Stimulated activated CD4-positive, alpha-beta T cell treated with anti-CD3 and anti-CD28 coated beads, Interleukin-4, amount 100 ng/mL, for 24 hours (primary cell): ENCODE results near the gene FBXL22.
A peak's percentile ranks its signal among the peaks of the same experiment; 100 is the strongest.

Source experiments
- DNase-seq: peaks from one replicate; pipeline ENCODE4 v3.0.0-alpha.2; 2020

Gene FBXL22, protein sequence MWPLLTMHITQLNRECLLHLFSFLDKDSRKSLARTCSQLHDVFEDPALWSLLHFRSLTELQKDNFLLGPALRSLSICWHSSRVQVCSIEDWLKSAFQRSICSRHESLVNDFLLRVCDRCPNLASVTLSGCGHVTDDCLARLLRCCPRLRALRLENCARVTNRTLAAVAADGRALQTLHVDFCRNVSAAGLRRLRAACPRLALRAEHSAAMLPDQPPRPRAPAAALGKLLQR

DNA sequence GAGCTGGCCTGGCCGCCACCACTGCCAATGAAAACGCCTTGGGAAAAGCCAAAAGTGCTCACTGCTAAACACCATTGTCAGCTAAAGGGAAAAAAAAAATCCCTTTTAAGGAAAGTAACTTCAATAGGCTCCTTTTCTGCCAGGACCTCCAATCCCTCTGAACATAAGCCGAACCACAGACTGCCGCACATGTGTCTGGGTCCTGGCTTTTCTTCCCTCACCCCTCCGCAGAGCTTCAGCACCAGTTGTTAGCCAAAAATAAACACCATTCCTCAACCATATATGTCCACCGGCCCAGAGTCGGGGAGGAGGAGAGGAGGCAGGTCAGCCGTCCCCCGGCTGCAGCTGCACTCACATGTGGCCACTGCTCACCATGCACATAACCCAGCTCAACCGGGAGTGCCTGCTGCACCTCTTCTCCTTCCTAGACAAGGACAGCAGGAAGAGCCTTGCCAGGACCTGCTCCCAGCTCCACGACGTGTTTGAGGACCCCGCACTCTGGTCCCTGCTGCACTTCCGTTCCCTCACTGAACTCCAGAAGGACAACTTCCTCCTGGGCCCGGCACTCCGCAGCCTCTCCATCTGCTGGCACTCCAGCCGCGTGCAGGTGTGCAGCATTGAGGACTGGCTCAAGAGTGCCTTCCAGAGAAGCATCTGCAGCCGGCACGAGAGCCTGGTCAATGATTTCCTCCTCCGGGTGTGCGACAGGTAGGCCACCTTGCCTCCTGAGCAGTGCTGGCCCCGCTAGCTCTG is at the start of gene FBXL22:
Gene FBXL22 (plus strand): TSS at position 350 of the 753 bp plus-strand sequence. CDS start 6 bp downstream, at position 356.
- DNase-seq = no peak

DNA sequence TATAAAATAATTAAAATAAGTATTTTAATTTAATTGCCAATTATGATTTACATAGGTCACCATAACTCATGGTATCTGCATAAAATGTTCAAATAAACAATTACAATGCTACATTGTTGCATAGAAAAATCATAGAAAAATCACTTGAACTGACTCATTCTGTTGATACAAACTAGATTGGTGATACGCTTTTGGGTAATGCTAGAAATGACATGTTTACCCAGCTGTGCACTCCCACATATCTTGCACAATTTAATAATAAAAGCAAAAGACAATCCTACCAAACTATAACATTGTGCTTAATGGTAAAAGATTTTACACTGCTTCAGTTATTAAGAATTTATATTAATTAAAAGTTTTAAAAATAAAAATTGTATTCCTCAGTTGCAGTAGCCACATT is 45.8 kb upstream of the FBXL22 start:
- DNase-seq = no peak

DNA sequence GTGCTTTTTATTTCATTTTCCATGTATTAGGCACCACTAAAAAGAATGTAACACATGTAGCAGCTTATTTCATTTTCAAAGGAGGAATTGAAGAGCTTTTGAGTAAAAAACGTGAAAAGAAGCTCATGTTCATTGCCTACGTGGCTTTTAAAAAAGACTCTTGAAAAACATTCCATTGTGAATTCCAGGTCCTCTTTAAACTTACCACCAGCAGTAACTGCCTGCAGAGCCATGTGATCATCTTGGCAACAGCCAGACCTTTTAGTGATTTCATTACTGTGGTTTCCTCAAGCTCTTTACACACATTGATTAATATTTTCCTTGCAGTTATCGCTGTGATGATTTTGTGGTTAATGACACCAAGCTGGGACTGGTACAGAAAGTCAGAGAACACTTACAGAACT is 43.8 kb upstream of the FBXL22 start:
- peak; percentile 26 for DNase-seq

DNA sequence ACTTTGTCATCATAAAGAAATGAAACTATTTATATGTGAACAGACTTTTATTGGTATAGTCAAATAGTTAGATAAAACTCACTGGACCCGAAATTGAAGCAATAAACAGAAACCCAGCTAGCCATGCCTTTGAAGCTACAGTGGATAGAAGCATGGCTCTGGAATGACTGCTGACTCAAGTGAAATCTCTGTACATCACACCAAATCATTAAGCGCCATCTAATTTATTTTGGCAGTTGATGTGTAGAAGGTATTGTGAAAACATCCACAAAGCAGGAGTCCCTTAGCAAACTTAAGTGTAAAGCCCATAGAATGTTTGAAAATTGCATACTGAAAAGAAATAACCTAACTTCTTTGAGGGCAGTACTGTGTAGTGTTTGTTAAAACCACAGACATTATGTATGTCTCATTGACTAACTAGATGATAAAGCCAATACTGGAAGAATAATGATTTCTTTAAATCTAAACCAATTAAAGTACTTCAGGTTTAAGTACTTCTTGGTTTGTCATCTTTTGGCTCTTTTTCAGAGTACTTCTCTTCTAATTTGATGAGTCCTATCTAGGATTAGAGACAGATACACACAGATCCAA is 42.8 kb upstream of the FBXL22 start:
- no peak for DNase-seq

DNA sequence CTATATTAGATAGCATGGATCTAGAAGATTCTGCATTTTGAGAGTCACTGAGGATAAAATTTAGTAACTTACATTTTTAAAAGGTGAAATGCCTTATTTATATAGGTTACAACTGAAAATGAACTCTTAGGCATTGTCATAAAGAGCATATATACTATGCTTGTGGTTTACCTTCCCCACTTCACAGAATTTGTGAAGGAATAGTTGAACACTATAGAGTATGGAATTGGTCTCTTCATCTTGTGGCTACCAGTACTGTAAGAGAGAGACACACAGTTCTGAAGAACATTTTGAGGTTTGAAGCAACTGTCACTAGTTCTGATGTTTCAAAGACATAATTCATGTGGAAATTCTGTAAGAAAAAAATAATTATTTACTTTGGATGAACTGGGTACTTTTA is 41.7 kb upstream of the FBXL22 start:
- no peak for DNase-seq

DNA sequence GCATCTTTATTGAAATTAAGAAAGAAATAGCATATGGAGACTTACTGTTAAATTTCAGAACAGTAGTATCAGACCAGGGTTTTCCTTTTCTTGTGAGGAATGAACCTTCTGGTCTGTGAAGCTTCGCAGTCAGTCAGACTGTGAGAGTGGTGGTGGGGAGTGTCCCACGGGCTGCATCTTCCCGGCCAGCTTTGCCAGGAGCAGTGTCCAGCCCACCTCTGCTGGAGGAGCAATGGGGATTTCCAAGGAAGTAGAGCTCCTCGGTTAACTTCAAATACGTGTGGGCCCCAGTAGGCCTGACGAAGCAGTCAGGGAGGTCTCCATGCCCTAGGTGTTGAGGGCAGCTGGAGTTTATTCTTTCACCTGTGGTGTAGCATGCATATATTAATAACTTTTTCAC is 40.9 kb upstream of the FBXL22 start:
- DNase-seq = no peak

DNA sequence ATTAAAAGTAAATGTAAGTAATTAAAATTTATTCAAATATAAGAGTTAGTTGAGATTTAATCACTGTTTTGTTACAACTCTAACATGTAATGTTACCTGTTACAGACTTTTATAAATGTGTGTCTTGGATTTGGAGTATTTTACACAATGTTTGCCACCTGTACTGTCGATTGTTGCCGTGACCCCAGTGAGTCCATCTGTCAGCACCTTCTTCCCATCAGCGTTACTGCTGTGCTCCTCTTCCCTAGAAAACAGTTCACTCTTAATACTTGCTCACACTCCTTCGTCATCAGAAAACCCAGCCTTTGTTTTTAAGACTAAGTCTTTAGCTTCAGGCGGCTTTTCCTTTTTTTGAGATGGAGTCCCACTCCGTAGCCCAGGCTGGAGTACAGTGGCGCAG is 40.5 kb upstream of the FBXL22 start:
- no peak for DNase-seq

DNA sequence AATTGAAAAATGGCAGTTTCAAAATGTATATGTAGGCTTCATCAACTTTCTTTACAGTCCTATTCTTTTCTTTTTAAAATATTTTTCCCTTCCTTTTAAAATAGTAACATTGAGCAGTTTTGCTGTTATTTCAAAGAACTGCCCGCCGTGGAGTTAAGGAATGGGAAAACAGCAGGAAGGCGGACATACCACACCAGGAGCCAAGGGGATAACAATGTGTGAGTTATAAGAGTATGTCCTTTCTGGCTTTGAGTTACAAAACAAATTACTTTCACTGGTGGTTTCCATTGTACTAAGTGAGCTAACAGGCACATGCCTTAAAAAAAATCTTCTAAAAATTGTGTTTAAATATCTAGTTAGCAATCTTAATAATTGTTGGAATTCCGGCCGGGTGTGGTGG is 37.4 kb upstream of the FBXL22 start:
- no peak for DNase-seq

DNA sequence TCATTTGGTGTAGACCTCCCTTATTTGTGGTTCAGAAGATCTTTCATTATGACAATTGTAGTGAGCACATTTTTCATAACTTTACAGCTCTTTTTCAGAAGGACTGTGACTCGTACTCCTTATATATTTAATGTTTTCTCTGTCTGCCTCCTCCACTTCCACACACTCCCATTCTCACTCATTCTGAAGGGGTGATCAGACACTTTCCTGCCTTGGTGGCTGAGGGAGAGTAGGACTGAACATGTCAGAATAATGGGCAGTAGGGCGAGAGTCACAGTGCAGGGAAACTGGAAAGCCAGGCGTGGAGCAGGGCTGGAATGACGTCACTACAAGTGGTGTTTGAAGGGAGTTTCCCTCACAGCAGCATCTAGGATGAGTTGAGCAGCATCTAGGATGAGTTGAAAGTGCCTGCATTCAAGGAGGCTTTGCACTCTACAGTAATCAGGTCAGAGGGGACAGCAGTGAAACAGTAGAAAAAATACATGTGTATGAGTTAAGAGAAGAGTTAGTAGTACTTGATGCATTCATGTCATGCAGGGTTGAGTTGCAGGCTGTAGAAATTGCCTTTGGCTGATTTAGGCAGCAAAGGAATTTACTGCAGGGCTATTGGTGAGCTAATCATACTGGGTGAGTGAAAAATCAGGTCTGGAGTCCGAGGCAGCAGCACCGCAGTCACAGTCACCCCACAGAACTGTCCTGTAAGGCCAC is 36.3 kb upstream of the FBXL22 start:
- peak; percentile 79 for DNase-seq

DNA sequence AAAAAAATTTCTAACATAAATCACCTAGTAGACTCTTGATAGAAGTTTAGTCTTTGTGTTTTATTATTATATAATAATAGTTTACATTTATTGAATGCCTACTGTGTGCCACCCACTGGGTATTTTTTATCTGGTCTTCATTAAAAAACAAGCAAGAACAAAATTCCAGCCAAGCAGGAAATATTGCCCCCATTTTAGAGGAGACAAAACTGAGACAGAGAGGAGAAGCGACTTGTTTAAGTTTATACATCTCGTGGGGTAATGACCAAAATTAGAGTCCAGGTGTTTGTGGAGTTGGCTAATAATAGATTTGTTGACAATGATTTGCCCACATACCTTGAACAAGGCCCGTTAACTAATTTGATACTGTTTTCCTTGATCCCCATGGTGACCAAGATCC is 33.1 kb upstream of the FBXL22 start:
- DNase-seq = no peak

DNA sequence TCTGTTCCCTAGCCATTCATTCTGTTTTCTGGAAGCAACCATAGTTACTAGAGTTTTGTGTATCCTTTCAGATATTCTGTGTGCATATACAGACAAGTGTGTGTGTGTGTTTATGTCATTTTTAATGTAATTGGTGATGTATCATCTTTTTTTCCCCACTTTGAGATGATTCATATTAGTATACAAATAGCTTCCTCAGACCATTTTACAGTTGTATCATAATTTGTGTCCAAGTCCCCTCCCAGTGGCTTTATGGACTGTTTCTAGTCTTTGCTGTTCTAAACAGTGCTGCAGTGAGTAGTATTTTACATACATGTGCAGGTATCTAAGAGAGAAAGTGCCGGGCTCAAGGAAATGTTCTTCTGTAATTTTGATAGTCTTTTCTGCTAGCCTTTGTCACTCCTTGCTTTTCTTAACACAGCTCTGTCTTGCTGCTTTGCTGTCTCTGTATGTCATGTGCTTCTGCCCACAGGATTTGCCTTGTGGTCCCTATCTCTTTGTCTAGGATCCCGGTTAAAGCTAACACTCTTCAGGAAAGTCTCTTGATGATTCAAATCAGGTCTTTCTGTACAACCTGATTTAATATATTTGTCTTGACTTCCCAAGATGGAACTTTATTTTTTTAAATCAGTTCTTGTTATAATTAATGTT is 31.5 kb upstream of the FBXL22 start:
- no peak for DNase-seq

DNA sequence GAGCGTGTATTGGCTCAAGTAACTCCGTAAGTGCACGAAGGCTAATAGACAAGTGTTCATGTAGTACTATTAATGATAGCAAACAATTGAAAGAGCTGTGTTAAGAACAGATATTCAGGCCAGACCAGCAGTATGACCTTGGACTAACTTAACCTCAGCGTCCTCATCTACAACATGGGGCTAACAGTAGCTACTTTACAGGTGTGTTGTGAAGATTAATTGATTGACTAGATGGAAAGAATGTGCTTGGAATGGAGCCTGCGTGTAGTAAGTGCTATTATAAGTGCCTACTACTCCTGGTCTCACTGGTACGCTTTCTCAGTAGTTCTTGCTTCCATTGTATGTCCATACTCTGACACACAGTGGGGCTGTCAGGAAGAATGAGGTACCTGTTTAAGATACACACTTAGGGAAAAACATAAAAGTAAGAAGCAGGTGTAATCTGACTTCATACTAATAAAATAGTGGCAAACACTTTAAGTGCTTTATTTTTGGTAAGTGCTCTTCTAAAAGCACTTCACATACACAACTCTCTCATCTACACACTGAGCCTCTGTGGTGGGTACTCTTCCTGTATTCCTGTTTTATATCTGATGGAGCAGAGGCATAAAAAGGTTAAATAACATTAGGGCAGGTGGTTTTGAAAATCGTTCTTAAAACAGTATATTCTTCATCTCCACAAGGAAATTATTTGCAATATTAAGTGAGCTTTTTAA is 24.3 kb upstream of the FBXL22 start:
- DNase-seq = no peak

DNA sequence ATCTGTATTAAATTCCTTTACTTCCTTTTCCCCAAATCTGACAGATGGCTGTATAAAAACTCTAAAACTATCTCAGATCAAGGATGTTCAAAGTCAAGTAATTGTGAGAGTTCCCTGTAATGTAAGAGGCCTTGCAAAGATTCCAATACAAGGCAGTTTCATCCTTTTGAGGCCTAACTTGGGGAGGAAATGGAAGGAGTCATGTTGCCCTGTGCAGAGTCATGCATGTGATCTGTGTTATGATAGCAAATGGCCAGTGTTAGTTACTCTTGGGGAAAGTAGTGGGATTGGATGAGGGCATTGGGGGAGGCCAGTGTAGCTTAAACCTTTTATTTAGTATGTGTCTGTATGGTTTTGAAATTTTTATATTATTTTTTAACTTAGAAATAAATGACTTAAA is 23.7 kb upstream of the FBXL22 start:
- DNase-seq = no peak

DNA sequence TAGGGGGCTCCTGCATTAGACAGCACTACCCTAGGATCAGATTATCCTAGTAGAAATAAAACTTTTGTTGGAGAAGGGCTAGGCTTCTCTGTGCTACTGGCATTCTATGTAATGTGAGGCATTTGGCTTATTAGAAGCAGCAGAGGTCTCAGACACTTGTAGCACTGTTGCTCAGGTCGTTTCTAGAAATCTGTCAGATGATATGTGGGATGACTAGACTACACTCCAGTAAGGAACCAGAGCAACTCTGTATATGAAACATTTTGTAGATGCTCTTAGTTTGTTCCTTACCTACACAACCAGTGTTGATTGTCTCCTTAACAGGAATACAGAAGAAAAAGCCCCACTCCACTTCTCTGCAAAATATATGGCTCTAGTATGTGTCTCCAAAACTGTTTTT is 21.9 kb upstream of the FBXL22 start:
- DNase-seq = no peak

DNA sequence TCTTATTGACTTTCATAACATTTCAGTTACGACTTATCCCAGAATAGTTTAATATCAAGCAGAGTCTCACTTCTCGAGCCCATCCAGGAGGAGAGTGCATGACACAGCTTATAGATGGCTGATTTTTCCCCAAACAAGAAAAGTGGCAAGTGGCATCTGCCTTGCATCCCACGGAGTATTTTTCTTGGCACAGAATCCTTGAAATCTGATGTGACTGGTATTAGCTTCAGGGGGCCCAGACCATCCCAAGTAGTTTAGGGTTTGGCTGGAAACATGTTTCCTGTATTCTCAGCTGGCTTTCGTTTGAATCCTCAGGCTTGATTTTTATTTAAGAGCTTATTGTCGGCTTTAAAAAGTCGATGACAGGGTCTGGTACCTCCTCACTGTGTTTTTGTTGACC is 20.7 kb upstream of the FBXL22 start:
- DNase-seq = no peak

DNA sequence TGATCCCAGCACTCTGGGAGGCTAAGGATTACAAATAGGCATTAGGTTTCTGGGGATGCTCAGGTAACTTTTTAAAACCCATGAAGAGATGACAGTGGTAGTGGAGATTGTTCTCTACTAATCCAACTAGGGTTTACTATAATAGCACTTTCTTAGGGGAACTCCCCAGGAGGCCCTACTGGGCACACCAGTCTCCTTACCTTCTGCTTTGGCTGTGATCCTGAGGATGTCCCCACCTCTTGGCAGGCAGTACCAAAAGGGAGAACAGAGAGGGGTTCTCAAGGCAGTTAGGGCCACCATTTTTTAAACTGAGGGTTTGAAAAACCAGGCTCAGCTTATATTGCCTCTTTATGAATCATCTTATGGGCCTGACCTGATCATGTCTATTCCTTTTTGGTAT is 15.0 kb upstream of the FBXL22 start:
- no peak for DNase-seq

DNA sequence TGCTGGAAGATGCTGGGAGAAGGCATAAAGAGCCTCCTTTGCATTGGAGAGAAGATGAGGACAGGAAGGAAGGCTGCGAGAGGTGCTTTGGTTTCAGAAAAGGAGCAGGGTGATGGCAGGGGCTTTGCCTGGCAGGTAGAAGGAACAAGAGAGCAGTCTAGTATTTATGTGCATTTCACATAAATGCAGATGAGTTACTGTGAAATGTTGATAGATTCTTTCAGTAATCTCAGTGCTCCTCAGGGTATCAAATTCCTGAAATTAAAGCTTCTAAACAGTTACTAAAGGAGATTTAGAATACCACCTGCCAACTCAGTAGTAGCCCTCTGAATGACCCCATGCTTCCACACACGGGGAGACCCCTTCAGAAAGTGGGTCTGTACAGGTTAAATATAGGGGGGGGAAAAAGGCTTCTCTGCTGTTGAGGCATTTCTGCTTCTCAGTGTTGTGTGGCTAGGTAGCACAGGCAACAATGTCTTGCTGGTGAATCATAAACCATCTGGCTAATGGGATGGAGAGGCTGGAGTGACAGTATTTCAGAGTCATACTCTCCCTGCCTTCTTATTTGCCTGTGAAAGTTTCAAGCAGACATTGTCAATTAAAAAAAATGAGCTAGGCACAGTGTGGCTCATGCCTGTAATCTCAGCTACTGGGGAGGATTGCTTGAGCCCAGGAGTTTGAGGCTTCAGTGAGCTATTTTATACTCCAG is 14.3 kb upstream of the FBXL22 start:
- no peak for DNase-seq

DNA sequence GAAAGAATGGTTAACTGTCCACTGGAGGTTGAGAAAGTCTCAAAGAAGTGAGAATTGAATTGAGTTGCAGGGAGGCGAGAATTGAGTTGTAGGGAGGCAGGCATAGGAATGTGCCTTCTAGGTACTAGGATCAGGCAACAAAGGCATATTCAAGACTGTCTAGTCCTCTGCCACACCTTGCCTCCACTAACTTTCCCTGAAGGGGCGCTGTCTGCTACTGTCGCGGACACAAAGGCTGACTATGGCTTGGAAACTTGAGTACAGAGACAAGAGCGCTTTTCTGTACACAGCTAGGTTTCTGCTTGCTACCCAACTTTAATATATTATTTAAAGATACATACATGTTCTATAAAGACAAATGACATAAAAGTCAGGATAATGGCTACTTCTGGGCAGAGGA is 10.4 kb upstream of the FBXL22 start:
- DNase-seq = no peak

DNA sequence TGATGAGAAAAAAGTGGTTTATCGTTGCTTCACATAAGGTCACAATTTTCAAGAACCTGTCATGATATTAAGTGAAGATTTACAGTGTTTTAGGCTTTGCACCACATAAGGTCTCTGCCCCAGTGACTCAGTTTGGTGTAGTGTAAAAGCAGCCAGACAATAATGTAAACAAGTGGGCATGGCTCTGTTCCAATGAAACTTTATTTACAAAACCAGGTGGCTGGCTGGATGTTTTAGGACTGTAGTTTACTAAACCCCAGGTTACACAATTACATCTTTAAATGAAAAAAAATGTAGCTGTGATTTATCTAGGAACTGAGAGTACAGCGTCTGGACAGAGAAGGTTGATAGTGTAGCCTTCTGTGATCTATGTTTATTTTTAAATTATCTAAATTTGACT is 9.7 kb upstream of the FBXL22 start:
- no peak for DNase-seq

DNA sequence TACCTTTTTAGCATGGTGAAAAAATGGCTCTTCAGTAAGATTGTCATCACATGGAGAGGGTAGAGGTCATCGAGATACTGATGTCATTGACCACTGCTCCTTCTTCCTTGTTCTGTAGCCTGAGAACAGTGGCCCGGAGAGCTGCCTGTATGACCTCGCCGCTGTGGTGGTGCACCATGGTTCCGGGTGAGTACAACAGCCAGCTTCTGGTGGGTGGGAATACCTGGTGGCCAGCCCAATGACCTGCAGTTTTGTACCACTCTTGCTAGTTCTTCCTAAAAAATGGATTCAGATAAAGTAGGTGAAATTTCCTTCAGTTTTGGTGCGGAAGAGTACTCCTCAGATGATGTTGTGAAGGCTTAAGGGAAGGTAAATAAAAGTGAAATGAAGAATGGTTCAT is 8.4 kb upstream of the FBXL22 start:
- DNase-seq = no peak

DNA sequence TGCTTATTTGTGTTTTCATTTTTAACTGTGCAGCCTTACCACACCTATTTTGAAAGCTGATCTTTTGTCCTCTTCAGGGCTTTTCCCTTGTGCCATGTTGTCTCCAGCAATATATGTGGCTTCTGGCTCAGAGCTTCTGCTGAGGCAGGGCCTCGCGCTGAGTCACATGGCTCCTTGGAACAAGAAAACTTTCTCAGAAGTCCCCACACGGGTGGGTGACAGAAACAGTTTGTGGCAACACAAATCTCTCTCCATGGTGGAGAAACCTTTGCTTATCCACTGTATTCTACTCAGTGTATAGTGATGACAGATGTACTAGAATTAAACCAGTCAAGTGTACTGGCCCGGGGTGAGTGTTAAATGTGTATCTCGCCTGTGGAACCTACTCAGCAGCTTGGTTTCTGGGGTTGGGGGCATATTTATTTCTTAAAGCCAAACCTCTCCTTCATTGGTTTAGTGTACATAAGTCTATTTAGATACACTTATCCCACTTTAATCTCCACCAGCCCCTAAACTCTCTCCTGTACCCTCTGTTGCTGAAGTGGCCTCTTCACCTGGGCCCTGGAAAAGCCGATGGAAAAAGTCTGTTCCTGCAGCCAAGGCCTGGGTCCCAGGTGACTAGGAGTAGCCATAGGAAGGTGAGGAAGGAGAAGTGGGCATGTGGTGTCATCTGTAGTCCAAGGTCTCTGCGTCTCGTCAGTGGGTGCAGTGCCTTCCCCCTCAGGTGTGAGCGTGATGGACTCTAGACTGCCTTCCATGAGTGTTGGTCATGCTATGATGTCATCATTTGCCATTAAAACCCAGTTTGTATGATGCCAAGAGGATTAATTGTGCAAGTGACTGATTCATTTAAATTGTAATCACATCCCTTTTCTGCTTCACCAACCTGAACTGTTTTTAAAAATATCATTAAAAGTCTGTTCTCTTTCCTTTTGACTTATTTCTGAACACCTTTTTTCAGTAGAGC is 3.2 kb upstream of the FBXL22 start:
- DNase-seq = peak; percentile 54
